Right kidney (tissue), 1 donor: ENCODE measurements around the gene FAF1.
"Not testable (repeated sequence)": the region's sequence is repeated elsewhere in the genome, so short reads cannot be mapped to it uniquely, and the experiment has no call there.

Experiments
- DNase-seq: peaks from one replicate; pipeline ENCODE4 v3.0.0-alpha.2; 2016

The FAF1 gene

DNA sequence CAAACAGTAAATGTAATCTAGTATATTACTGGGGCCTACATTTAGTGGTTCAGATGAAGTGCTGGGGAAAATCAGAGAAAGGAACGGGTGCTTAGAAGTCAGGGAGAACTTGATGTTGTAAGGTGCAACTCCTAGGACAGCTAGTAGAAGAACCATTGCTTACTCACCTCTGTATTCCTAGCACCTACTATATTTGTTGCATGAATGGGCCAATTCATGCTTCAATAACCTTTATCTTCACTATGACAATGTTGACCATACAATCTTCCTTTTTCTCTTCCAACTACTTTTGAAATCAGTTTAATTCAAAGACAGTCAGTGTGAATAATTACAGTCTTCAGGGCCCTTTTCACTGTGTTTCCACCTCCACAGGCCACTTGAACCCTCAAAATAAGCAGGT is 411.8 kb downstream of the FAF1 start:
- DNase-seq = no peak

DNA sequence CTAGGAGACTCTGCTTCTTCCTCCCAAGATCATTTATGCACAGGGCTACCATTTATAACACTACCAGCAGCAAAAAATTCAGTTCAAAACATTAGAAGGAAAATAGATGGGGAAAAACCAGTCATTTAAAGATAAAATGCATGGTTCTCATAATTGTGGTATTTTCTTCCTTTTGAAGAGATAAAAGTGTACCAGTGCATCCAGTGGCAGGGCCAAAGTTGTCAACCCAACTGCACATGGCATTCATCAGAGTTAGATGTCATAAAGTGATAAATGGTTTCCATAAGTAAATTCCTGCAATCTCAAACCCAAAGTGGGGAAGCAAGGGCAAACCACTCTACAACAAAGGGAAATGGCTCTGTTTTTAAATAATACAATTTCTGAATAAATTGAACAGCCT is 417.7 kb downstream of the FAF1 start:
- DNase-seq = no peak

DNA sequence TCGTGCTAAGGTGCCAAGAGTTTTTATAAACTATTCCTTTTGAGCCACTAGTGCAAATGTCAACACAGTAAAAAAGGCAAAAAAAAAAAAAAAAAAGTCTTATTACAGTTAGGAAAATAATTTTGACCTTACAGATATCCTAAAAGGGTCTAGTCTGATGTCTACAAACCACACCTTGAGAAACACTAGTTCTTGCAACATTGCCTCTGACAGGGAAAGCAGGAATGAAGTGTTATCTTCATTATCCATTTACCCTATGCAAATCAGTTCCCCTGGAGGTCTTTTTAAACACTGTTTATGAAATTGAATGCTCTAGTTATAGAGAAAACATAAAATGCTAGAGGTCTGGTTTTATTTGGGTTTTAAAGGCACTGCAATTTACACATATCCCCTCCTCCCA is 421.6 kb downstream of the FAF1 start:
- no peak for DNase-seq

DNA sequence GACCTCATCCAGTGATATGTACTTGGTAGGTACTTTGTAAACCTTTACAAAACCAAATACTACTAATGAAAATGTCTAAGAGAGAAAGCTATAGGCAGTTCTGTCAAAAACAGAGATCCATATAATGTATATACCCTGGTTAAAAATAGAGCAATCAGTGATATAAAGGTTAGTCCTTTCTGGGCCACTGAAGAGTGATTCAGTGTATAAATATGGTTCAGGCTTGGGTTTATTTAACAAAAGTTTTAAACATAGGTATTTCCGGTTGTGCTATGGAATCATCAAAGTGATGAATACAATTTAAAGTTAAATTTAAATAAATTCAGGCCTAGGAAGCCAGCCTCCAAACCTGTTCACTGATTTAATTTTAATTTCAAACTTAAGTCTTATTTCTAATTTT is 428.5 kb downstream of the FAF1 start:
- no peak for DNase-seq

DNA sequence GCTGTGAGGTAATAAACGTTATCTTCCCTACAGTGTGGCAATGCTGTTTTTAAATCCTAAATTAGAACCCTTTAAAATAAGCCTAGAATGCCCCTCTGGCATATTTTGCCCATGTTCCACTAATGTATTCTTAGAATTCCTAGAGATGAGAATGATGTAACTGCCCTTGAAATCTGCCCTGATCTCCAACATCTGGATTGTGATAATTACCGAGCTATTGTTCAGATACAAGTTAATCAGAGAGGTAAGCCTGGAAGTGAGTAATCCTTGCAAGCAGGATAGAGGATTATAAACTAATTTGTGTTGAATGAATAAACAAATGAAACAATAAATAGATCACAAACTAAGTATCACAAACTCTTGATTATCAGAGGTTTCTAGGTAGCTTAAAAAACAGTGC is 429.0 kb downstream of the FAF1 start:
- no peak for DNase-seq

DNA sequence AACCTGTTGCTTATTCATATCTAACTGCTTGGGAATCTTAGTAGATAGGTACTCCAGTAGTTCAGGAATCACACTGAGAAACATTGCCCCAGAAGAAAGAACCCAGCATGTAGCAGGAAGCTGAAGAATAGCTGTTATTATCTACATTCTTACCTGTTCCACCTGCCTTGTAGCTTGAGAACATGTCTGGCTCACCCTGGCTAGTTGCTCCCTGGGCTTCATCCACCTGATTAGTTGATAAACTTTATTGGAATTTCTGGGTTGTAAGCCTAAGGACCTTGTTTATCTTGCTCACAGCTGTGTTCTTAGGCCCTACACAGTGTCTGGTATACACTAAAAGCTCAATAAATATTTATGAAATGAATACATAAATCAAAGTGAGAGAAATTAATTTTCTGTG is 430.6 kb downstream of the FAF1 start:
- DNase-seq = no peak

DNA sequence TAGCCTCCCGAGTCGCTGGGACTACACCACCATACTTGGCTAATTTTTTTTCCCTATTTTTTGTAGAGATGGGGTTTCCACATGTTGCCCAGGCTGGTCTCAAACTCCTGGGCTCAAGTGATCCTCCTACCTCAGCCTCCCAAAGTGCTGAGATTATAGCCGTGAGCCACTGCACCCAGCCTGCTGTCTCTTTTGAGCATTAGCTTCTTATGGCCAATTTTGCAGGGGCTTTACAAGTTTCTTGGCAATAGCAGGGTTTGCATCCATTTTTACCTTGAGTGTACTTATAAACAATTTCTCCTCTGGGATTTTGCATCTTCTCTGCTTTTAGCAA is 432.1 kb downstream of the FAF1 start:
- DNase-seq = not testable (repeated sequence)

DNA sequence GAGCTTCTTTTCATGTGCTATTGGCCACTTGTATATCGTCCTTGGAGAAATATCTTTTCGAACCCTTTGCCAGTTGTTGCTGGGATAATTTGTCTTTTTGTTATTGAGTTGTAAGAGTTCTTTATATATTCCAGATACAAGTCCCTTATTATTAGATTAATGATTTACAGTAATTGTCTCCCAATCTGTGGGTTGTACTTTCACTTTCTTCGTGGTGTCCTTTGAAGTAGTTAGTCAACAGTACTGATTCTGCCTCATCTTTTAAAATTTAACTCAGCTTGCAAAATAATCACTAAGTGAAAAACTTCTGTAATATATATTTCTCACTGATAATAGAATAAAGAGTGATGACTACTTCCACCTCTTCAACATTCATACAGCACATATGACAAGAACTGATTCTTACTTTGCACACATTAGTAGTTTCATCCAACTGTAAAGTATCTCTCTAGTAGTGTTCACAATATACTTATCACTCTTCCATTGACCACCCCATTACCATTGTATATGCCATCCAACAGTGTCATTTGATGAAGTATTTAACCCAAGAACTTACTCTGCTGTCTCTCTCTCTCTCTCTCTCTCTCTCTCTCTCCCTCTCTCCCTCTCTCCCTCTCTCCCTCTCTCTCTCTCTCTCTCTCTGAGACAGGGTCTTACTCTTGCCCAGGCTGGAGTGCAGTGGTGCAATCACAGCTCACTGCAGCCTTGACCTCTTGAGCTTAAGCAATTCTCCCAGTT is 432.6 kb downstream of the FAF1 start:
- no peak for DNase-seq

DNA sequence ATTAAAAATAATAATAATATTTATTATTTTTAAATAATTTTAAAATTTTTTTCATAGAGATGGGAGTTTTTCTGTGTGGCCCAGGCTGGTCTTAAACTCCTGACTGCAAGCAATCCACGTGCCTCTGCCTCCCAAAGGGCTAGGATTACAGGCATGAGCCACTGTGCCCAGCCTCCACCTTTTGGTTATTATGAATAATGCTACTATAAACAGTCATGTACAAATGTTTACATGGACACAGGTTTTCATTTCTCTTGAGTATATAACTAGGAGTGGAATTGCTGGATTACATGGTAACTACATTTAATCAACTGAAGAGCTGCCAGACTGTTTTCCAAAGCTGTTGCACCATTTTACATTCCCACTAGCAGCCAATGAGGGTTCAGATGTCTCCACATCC is 433.6 kb downstream of the FAF1 start:
- DNase-seq = no peak

DNA sequence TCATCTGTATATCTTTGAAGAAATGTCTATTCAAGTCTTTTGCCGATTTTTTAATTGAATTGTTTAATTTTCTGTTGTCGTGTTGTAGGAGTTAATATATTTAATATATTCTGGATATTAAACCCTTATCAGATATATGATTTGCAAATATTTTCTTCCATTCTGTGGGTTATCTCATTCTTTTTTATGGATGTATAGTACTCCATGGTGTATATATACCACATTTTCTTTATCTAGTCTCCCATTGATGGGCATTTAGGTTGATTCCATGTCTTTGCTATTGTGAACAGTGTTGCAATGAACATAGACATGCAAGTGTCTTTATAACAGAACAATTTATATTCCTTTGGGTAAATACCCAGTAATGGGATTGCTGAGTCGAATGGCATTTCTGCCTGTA is 436.5 kb downstream of the FAF1 start:
- no peak for DNase-seq

DNA sequence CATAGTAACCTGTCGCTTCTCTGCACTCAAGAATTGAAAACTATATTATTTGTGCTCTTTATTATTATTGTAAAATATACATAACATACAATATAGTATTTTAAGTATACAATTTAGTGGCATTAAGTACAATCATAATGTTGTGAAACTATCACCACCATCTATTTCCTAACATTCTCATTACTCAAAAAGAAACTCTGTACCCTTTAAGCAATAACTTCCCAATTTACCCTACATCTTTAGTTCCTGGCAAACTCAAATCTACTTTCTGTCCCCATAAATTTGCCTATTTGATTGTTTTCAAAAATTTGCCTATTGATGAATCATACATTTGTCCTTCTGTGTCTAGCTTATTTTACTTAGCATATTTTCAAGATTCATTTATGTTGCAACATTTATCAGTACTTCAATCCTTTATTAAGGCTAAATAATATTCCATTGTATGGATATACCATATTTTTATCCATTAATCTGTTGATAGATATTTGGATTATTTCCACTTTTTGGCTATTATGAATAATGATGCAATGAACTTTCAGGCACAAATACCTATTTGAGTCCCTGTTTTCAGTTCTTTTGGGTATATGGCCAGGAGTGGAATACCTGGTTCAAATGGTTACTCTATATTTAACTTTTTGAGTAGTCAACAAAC is 437.2 kb downstream of the FAF1 start:
- DNase-seq = no peak

DNA sequence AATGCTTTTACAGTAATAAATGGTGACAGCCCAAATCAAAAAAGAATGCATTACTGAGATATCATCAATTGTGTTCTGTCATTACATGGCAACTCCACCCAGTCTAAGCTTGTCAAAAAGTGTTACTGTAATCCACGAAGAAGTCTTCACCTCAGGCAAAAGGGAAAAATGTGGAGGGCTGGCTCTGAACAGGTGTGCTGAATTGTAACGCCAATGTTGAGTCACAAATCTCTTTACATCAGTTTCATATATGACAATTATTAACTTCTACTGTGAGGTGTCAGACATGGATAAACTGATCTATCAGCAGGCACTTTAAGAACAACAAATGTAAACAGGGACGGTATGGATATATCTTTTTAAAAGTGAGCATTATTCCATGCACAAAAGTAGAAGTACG is 438.4 kb downstream of the FAF1 start:
- no peak for DNase-seq

DNA sequence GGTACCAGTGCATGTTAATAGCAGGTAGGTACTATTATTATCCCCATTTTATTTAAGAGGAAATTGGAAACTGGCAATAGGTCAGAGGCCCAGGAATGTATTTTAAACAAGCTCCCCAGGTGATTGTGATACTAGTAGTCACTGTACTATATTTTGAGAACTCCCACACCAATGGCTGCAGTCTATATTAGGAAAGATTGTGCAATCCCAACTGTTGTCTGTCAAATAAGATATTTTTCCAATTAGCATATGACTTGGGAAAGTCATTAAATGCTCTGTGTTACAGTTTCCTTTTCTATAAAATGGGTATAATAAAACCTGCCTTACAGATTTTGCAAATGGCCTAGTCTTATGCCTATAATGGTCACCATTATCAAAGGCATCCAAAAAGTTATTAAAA is 442.6 kb downstream of the FAF1 start:
- DNase-seq = no peak

DNA sequence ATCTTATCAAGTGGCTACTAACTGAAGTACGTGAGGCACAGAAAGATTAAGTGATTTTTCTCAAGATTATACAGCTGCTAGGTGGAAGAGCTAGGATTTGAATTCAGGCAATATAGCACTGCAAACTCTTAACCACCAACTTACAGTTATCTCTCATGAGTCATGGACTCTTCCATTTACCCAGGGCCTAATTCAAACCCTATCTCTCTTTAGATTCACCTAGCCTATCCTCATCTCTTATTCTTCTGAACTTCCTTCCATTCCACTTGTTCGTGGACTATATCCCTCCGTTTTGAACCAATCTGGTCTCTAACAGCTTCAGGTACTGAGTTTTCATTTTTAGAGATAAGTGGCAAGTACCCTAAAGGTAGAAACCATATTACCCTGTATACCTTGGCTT is 444.0 kb downstream of the FAF1 start:
- DNase-seq = no peak

DNA sequence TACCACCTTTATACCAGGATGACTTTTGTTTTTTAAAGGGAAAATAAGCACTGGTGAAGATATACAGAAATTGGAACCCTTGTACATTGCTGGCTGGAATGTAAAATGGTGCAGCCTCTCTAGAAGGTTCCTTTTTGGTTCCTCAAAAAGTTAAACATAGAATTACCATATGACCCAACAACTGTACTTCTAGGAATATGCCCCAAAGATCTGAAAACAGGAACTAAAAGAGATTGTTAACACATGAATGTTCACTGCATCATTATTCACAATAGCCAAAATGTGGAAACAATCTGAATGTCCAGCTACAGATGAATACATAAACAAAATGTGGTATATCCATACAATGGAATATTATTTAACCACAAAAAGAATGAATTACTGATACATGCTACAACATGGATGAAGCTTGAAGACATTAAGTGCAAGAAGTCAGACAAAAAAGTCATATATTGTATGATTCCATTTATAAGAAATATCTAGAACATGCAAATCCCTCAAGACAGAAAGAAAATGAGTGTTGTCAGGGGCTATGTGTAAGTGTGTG is 452.0 kb downstream of the FAF1 start:
- DNase-seq = no peak

DNA sequence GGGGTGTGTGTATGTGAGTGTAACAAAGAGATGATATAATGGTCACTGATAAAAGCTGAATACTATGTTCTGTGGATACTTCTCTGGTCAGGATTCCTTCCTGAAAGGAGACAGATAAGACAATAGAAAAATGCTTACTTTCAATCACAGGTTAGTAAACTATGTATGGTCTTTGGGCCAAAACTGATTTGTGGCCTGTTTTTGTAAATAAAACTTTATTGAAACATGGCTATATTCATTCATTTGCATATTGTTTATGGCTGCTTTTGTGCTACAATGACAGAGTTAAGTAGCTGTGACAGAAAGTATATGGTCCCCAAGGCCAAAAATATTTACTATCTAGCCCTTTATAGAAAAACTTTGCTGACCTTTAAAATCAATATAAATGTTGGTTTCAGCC is 454.6 kb downstream of the FAF1 start:
- no peak for DNase-seq

DNA sequence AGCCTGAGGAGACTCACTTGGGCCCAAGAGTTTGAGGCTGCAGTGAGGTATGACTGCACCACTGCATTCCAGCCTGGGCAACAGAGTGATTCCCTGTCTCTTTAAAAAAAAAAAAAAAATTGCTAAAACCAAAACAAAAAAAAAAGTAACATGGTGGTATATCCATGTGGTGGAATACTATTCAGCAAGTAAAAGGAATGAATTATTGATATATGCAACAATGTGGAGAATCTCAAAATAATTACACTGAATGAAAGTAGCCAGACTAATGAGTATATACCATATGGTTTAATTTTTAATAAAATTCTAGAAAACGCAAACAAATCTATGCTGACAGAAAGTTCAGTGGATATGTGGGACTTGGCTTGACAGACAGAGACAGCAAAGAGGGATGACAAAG is 456.6 kb downstream of the FAF1 start:
- no peak for DNase-seq

DNA sequence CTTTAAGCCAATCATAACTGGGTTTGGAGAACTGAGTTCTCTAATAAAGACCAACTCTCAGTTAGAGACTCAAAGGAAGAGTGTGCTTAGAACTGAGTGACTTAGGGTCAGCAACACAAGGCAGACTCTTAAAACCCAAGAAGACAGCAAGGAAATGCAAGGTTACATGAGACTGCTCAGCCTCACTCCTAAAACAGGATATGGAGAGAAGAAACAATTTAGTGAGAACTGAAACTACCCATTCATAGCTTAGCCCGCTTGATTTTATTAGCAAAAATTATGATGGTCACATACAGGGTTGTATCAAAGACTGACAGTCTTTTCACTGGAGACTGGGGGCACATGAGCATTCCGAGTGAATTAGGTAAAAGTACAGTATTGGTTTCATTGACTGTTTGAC is 457.9 kb downstream of the FAF1 start:
- DNase-seq = no peak

DNA sequence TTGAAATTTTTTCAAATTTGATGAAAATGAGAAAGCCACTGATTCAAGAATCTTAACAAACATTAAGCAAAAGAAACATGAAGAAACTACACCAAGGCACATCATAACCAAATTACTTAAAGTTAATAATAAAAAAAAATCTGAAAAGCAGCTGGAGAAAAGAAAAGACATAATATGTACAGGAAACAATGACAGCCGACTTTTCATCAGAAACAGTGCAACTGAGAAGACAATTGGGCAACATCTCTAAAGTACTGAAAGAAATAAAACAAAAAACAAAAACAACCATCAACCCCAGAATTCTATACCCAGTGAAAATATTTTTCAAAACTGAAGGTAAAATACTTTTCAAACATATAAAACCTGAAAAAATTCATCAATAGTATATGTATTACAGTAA is 463.1 kb downstream of the FAF1 start:
- DNase-seq = no peak

DNA sequence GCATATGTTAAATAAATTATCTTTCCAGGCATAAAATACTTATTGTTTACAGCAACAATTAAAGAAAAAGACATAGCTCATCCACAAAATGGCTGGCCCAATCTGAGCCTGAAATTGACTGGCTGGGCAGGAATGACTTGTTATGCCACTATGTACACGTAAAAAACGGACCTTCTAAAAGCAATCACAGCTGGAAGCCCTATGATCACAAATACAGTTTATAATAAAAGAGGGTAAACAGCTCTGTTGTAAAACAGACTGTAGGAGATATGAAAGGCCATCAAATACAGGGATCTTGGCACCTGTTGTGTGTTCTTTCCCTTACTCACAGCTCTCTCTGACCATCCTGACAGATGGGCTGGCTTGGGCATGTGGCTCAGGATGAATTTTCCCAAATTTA is 466.4 kb downstream of the FAF1 start:
- no peak for DNase-seq

DNA sequence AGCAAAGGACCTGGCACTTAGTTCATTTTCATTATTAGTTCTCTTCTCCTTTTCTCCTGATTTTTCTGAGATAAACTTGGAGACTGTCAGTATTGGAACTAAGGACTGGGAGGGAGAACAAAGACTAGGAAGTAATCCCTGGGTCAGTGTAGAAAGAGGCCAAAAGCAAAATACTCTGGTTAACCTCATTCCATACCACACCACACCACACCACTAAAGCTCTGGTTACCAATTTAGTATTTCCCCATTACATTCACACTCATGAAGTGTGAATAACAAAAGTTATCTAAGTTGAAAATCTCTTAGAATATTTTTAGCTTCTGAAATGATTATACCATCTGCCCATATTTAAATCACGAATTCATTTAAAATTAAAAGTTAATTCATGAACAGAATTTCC is 467.9 kb downstream of the FAF1 start:
- no peak for DNase-seq

DNA sequence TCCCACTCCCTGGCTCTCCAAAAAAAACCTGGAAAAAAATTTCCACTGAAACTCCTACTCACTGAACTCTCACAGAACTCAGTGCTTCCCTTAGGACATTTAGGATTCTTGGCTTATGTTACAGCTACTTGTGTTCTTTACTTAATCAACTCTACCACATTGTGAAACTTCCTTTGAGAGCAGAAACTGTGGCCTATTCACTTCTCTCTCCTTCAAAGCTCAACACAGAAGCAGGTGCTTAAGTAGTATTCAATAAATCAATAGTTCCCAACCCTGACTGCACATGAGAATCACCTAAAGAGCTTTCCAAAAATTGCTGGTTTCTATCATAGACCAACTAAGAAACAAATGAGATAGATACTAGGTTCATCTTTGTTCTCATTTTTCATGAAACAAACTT is 468.9 kb downstream of the FAF1 start:
- no peak for DNase-seq

DNA sequence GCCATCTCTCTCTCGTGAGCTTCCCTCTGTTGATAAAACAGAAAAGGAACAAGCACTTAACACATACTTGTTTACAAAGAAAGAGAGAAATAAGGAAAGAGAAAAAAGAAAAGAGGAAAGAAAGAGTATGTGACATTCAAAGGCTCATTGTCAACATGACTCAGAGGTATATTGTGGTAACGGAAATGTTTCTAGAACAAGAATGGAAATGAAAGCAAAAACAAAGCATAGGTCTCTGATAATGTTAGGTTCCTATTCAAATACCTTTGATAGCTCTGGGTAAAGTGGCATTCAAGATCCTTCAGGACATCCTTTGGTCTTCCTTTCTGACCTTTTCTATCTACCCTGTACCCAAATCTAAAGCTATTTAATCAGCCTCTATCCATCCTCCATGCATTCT is 469.4 kb downstream of the FAF1 start:
- no peak for DNase-seq

DNA sequence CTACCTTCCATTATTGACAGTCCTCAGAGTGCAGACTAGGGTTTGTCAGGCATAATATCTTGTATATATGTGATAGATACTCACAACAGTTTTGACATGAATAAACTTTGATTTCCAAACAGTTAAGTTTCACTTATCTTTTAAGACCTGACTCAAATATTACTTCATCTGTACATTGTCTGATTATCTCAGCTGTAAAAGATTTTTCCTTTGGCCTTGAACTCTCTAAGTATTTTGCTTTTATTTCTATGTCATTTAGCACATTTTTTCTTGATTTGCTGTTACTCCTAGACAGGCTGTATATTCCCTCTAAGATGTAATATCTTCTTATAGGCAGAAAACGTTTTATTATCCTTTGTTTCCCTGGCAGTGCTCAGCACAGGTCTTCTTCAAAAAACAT is 471.2 kb downstream of the FAF1 start:
- DNase-seq = no peak

DNA sequence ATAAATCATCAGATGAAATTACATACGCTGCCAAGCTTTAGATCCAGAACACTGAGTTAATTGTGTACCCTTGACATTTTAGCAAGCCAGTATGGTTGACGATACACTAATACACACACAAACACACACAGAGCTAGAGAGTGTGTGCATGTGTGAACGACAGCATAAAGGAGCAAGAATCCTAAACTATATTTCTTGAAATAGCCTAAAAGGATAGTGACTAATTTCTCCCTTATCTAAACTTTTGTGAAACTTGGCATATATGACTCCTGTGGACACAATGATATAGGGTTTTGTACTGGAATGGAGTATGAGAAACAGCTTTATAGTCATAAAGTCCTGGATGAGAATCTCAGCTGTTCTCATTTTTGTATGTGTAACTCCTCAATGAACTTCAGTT is 471.7 kb downstream of the FAF1 start:
- no peak for DNase-seq
